GM23248 (cell line): ENCODE data around the gene ZHX3.
"Not testable (repeated sequence)": the region's sequence is repeated elsewhere in the genome, so short reads cannot be mapped to it uniquely, and the experiment has no call there.

ENCODE experiments used
- EZH2 ChIP-seq: fragments of 200-600 bp; sonication (generic); IDR thresholded peaks from 2 replicates; pipeline ENCODE4 v1.6.1; 2018; ENCODE audit warnings: antibody characterized with exemption, mild to moderate bottlenecking; ENCODE audit not compliant: insufficient read depth, poor library complexity, severe bottlenecking
- EZH2phosphoT487 ChIP-seq: fragments of 200-600 bp; sonication (generic); IDR thresholded peaks from 2 replicates; pipeline ENCODE4 v1.6.1; 2018; ENCODE audit warnings: antibody characterized with exemption, moderate library complexity, mild to moderate bottlenecking, low read depth; ENCODE audit not compliant: insufficient read depth

DNA sequence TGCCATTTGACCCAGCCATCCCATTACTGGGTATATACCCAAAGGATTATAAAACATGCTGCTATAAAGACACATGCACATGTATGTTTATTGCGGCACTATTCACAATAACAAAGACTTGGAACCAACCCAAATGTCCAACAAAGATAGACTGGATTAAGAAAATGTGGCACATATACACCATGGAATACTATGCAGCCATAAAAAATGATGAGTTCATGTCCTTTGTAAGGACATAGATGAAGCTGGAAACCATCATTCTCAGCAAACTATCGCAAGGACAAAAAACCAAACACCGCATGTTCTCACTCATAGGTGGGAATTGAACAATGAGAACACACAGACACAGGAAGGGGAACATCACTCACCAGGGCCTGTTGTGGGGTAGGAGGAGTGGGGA lies 80.3 kb downstream of the ZHX3 start:
- not testable (repeated sequence) for TF ChIP-seq EZH2, EZH2phosphoT487
